AG08395 (cell line): Measurements from ENCODE around the gene KRTAP5-3.

Source experiments
- DNase-seq: peaks from one replicate; pipeline ENCODE4 v3.0.0; 2012; ENCODE audit warnings: mixed read lengths, low spot score

KRTAP5-3 gene

GRCh38 chr11:1642288-1643145 is 34.3 kb upstream of the KRTAP5-3 start:
- no peak for DNase-seq

- no peak for DNase-seq
Measured at GRCh38 chr11:1641096-1641495, 32.8 kb upstream of the KRTAP5-3 start.

GRCh38 chr11:1640076-1640946 is 32.0 kb upstream of the KRTAP5-3 start:
- DNase-seq, result peak; percentile 66

GRCh38 chr11:1639666-1640065 is 31.4 kb upstream of the KRTAP5-3 start:
- DNase-seq, result no peak

- no peak for DNase-seq
Measured at GRCh38 chr11:1639102-1639620, 30.9 kb upstream of the KRTAP5-3 start.

GRCh38 chr11:1638344-1638743 is 30.1 kb upstream of the KRTAP5-3 start:
- DNase-seq, result no peak

- DNase-seq, result no peak
Measured at GRCh38 chr11:1637628-1638027, 29.4 kb upstream of the KRTAP5-3 start.

- no peak for DNase-seq
Measured at GRCh38 chr11:1636291-1636950, 28.2 kb upstream of the KRTAP5-3 start.

- no peak for DNase-seq
Measured at GRCh38 chr11:1633864-1634263, 25.6 kb upstream of the KRTAP5-3 start.

GRCh38 chr11:1632053-1632714 is 23.9 kb upstream of the KRTAP5-3 start:
- DNase-seq, result no peak

- DNase-seq, result no peak
Measured at GRCh38 chr11:1631066-1631568, 22.9 kb upstream of the KRTAP5-3 start.

GRCh38 chr11:1630271-1630670 is 22.0 kb upstream of the KRTAP5-3 start:
- DNase-seq, result no peak

GRCh38 chr11:1629326-1630185 is 21.3 kb upstream of the KRTAP5-3 start, which contains the start of gene KRTAP5-5:
Gene KRTAP5-5 (plus strand): TSS chr11:1629775. CDS start chr11:1629841, 66 bp downstream.
- no peak for DNase-seq

GRCh38 chr11:1628506-1629325 is 20.5 kb upstream of the KRTAP5-3 start:
- peak; percentile 79 for DNase-seq

- DNase-seq, result no peak
Measured at GRCh38 chr11:1625541-1625940, 17.3 kb upstream of the KRTAP5-3 start.

GRCh38 chr11:1624621-1625020 is 16.4 kb upstream of the KRTAP5-3 start:
- DNase-seq, result no peak

- DNase-seq, result no peak
Measured at GRCh38 chr11:1623716-1624115, 15.5 kb upstream of the KRTAP5-3 start.

GRCh38 chr11:1622086-1622485 is 13.8 kb upstream of the KRTAP5-3 start, which contains the start of gene KRTAP5-4:
Gene KRTAP5-4 (minus strand): TSS chr11:1622138. CDS start chr11:1622093, 45 bp downstream.
- DNase-seq, result no peak

GRCh38 chr11:1619449-1619848 is 11.2 kb upstream of the KRTAP5-3 start:
- no peak for DNase-seq
